OCI-M1 (cell line): ENCODE measurements around the gene CLRN3.

Experiments used
- DNase-seq: peaks from one replicate; lab custom pipeline; 2025; lab: John Stamatoyannopoulos, UW

Gene CLRN3

DNA sequence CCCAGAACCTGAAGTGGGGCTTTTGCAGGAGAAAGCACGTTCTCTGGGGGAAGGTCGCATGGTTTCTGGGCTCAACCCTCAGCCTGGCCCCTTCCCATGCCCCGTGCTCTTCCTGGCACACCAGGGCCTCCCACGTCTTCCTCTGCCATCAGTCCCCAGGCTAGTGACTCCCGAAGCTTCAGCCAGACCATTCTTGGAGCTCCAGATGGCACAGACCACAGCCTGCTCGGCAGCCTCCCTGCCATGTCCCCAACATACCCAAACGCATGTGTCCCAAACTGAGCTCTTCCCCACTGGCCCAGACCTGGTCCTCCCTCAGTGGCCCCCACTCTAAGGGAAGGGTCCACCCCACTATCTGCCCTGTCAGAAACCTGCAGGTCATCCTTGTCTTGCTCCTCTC, 47.0 kb downstream of the CLRN3 start:
- DNase-seq: no peak

DNA sequence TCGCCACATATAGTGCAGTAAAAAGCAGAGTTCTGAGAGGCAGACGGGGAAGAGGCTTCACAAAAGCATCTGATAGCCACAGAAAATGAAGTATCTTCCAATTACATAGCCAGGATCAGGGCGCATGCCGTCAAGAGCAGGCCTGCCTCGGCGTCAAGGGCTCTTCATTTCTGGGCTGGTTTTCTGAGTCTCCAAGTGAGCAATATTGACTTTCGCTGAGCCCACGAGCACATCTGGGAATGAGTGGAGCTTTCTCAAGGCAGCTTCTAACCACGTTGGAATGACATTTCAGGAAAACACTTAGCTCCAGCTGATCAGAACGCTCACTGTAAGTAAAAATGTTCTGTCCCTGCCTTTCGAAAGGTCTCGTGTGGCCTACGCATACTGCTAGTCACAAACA, 51.9 kb downstream of the CLRN3 start:
- DNase-seq: no peak

DNA sequence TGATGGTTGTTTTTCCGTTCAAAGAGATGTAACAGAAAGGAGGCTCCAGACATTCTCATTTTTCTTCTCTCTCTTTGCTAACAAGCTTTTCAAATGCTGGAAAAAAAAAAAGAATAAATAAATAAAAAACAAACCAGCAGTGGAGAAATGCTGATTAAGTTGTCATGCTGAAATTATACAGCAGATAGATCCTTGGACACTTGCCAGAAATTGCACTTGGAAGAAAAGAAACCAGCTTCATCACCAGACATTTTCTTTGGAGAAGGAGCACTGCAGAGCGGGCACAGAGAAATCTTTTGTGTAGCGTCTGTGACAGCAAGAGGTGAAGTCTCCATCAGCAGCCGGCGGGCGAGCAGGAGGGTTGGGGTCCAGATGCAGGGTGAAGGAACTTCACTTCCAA, 55.8 kb downstream of the CLRN3 start:
- DNase-seq: no peak

DNA sequence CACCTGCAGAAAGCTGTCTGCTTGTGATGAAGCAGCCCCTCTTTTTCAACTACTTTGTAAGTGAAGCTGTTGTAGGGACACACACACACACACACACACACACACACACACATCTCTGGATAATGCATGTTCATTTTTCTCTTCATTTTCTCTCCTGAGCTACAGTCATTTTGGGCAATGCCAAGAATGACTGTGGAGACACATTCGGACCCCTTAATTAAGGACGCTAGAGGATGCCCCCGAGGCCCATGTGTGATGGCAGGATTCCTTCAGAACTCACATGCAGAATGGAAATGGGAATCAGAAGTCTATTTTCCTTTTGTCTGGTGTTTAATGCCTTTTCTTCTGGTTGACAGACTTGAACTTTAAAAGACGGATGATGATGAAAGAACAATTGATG, 56.6 kb downstream of the CLRN3 start:
- no peak for DNase-seq

DNA sequence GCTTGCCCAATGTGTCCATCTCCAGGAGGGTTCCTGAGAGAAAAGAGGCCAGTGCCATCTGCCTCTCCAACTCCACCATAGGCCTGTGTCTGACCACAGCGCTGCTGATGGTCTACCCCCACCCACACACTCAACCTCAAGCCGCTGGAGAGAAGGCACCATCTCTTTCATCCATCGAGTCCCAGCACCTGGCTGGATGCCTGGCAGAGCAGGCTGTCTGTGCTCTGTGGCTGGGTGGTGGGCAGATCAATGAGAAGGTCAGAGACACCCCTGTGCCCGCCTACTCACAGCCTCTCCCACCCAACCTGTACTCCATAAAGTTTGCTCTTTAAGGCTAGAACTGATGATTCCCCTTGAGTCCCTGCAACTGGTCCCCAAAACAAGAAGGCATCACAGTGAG, 58.0 kb downstream of the CLRN3 start:
- no peak for DNase-seq

- DNase-seq: no peak
These were observed 58.5 kb downstream of the CLRN3 start for GRCh38 chr10:127834221-127834620.

DNA sequence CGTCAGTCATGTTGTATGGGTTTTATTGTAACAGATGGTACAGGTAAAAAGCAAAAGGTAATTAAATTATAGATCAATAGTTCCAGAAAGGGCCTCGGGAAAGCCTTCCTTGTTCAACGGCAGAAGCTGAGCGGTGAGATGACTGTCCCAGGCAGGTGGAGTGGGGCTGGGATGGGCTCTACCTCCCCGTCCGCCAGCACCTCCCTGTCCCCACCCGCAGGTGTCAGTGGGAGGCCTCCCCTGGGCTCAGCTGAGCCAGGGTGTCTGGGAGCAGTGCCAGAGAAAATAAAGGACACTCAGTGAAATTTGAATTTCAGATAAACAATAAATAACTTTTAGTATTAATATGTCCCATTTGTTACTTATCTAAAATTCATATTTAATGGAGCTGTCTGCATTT, 58.9 kb downstream of the CLRN3 start:
- DNase-seq: no peak

DNA sequence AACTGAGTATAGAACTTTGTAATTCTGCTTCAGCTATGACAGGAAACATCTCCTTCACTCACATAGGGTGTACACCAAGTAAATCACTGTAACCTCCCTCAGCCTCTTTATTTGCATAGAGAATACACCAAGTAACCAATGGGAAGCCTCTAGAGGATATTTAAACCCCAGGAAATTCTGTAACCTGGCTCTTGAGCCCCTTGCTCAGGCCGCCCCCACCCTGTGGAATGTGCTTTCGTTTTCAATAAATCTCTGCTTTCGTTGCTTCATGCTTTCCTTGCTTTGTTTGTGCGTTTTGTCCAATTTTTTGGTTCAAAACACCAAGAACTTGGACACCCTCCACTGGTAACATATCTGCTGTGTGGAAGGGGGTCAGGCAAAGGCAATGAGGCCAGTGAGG, 60.2 kb downstream of the CLRN3 start:
- no peak for DNase-seq

DNA sequence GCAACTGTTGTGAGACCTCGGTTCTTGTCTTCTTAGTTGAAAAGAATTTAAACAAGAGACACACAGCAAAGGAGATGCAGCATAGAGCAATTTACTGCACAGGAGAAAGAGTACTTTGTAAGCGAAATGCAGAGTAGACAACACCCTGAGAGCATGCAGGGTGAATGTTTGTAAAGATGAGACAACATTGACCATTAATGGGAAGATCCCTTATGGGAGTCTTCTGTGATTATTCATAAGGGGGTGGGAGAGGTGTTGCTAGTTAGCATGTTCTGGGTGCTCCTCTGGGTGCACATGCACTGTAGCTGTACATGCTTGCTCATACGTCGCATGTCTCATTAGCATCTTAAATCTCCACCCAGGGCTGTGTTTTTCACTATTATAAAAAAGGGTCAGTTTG, 62.3 kb downstream of the CLRN3 start:
- DNase-seq: no peak
